Activated naive CD4-positive, alpha-beta T cell (primary cell): Measurements from ENCODE around the gene NOC4L.
"Not testable (repeated sequence)": the region's sequence is repeated elsewhere in the genome, so short reads cannot be mapped to it uniquely, and the experiment has no call there.

ENCODE experiments used
- DNase-seq, 4 experiments: peaks; one replicate each; lab custom pipeline; 2025; lab: John Stamatoyannopoulos, UW

Gene NOC4L

GRCh38 chr12:132182206-132182710 lies 38.0 kb downstream of the NOC4L start:
- no peak for DNase-seq

DNA sequence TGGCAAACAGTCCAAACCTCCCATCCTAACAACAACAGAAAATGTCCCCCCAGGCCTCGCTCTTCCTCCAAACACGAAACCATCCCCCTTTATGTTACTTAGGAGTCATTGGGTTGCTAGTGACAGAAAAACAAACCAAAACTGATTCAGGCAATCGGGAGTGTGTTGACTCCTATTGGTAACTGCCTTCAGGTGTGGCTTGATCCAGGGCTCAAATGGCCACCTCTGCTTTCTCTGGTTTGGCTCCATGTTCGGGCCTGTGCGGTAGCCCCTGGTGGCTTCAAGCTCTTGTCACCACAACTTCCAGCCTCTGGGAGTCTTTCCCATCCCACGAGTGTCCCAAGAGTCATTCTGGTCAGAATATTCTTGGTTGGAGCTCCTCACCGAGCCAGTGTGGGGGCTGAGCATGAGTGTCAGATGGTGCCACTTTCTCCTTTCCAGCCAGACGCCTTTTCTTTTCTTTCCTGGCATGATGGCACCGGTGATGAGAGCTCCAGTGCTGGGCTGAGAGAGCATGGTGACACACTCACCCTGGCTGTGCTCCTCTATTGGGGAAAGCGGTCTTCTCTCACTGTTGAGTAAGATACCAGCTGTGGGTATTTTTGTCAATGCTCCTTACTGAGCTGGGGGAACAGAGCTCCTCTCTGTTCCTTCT lies 38.6 kb downstream of the NOC4L start:
- DNase-seq, result no peak

- peak in 2 of 4 experiments; percentile 28 to 41 for DNase-seq
Observed at GRCh38 chr12:132185705-132186104, 41.4 kb downstream of the NOC4L start.

- DNase-seq, result no peak
Observed at GRCh38 chr12:132186208-132186856, 42.1 kb downstream of the NOC4L start.

DNA sequence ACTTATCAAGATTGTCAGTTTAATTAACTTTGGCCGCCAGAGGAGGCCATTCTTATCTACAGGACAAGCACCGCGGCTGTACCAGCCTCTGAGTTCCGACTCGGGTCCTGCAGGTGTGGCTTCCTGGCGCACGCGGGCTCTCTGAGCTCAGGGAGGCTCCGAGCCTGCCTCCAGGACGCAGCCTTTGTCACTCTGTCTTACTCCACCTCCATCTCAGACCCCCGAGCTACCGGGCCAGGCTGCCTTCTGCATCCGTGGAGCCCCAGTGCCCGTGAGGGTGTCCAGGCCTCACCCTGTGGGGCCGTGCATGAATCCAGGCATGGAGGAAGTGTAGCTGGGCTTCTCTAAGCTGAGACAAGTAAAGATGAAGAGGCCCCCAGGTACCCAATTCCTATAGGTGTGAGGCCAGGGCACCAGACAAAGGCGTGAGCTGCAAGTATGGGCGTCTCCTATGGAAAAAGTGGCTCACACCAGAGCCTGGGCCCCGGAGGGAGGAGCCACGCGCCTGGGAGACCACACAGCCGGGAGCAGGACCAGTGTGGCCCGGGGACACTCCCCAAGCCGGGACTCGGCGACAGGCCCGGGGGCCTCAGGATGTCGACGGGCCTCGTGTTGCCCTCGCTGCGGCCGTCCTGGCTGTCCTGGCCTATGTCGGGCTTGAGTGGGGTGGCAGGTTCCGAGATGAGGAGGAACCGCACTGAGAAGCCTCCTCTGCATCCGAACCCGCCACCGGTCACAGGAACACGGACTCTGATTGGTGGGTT lies 42.8 kb downstream of the NOC4L start:
- no peak for DNase-seq

GRCh38 chr12:132187646-132188450 lies 43.6 kb downstream of the NOC4L start:
- DNase-seq, result no peak

DNA sequence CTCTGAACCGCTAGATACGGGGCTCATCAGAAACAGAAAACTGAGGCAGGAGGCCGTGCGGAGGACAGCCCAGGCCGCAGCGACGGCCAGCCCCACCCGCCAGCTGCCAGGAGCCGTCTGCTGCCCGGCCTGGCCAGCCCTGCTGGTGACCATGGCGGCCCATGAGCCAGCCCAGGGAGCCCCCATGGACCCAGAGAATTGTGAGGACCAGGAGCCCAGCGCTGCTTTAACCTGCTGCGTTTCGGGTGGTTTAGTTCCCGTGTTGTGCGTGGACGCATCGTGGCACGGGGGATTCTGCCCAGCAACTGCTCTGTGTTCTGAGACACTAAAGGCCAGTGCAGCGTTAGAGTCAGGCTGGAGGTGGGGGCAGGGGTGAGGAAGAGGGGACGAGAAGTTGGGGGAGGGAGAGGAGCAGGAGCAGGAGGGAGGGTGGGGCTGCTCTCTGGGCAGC lies 44.2 kb downstream of the NOC4L start:
- DNase-seq, result no peak

DNA sequence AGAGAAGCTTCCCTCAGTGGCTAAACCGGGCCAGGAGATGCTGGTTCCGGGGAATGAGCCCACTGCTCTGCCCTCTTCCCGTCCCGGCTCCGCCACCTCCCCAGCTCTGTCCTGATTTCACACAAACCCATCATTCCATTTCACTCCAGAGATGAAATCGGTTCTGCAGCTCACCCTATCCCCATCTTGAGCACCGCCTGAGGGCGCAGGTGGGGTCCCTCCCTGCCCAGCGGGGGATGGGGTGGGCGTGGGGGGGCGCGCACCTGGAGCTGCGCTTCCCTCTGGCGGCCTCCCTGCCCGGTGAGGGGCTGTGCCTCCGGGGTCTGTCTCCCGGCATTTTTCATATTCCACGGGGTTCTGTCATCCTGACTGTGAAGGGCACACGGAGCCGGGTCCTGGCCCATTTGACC lies 44.7 kb downstream of the NOC4L start:
- peak in 1 of 4 experiments; percentile 17 for DNase-seq

GRCh38 chr12:132189378-132190011 lies 45.2 kb downstream of the NOC4L start:
- DNase-seq, result peak; percentile 81 to 94 (median 86)

DNA sequence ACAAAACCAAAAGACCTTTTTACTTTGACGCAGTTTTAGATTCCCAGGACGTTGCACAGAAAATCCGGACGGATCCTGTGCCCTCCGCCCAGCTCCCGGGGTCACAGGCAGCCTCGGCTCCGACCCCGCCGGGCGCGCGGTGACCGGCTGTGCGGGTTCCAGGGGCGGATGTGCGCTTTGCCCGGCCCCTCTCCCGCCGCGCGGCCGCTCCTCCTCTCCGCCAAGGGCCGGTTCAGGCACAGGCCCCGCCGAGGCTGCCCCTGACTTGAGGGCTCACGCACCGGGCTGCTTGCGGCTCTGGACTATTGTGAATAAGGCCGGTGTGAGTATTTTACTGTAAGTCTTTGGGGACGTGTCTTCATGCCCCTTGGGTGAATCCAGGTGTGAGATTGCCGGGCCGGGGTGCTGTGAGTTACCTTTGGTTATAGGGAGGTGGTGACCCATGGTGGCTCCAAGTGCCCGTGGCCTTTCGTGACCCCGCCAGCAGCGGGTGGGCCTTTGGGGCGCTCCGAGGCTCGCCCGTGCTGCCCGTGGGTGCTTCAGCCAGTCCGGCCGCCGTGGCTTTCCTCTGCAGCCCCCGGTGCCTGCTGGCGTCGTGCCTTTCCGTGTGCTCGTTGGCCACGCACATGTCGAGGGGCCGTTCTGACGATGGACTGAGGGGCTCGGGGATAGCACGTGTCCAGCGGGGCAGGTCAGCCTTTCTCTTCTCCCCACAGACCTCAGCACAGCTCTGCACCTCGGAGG lies 45.9 kb downstream of the NOC4L start:
- DNase-seq, result no peak

- DNase-seq, result no peak
Observed at GRCh38 chr12:132190834-132191500, 46.7 kb downstream of the NOC4L start.

GRCh38 chr12:132191715-132192553 lies 47.7 kb downstream of the NOC4L start:
- no peak for DNase-seq

DNA sequence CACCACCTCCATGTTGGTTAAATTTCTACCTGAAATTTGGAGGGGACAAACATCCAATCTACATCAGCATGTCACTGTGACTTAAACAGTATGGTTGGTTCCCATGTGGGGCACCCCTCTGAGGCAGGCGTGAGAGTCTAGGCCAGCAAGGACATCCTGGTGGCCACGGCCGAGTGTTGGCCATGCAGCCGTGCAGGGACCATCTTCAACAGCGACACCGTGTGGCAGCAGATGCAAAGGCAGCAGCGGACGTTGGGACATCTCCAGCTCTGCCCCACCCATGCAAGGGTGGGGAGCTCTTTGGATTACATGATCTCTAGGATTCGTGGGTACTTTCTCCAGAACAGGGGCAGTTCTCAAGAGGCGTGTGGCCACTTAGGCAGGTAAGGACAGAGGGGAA lies 49.8 kb downstream of the NOC4L start:
- no peak for DNase-seq

DNA sequence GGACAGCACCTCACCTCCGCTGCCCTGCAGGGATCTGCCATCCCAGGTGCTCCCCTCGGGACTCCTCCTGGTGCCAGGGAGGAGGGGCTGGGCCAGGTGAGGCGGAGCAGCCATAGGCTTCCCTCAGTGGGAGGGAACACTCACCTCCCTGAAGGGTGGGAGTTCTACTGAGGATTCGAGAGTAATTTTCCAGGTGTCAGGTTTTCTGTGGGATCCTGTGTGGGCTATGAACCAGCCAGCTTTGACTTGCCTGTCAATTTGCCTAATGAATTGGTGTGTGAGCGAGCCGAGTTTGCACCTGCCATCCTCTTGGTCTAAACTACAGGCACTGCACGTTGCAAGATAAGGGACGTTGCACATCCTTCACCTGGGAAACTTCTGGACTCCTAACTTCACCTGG lies 50.3 kb downstream of the NOC4L start:
- no peak for DNase-seq

GRCh38 chr12:132195242-132195641 lies 51.0 kb downstream of the NOC4L start:
- not testable (repeated sequence) for DNase-seq

DNA sequence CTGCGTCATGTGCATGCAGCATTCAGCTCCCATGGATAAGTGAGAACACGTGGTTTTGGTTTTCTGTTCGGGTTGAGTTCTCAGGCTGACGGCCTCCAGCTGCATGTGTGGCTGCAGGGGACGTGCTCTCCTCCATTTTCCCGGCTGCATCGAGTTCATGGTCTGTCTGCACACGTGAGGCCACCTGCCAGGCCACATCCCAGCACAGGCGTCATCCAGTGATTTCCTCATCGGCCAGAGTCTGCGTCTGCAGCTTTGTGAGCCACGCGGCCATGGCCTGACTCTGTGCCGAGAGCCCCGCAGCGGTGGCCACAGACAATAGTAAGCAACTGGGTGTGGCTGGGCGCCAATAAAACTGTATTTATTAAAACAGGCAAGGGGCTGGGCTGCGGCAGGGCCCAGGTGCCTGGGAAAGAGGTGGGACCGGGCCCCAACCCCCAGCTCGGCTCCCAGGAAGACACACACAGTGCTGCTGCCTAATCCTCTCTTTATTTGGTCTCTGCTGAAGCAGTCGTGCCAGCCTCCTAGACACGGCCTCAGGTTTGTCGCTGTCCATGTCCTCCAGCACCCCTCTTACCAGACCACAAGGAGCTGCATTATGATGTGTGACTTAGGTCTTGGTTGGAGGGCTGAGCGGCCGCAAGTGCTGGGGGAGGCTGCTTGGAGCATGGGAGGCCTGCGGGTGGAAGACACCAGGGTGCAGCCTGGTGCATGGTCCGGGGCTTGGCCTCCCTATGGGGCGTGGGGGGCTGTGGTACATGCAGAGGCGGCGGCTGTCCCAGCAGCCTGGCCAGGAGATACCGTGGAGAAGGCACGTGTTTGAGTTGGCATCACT lies 52.0 kb downstream of the NOC4L start:
- DNase-seq, result no peak

GRCh38 chr12:132196873-132197390 lies 52.7 kb downstream of the NOC4L start:
- DNase-seq, result no peak
